NCI-H1436 treated with DMSO at 0.1 percent for 48 hours (cell line): ENCODE results near the gene PRRT4.

Experiments used
- DNase-seq: peaks from one replicate; lab custom pipeline; 2025; lab: John Stamatoyannopoulos, UW

PRRT4 gene

GRCh38 chr7:128361411-128362379 is at the start of gene PRRT4:
PRRT4 (minus strand) TSS chr7:128361690.
- no peak for DNase-seq

GRCh38 chr7:128410451-128410753 is 48.9 kb upstream of the PRRT4 start:
- no peak for DNase-seq

- DNase-seq, result no peak
Observed at GRCh38 chr7:128409596-128410450, 48.3 kb upstream of the PRRT4 start, which contains the start of gene IMPDH1. IMPDH1 (minus strand) TSS chr7:128409982; CDS start chr7:128409901, 81 bp downstream.

GRCh38 chr7:128408709-128409595 is 47.5 kb upstream of the PRRT4 start:
- no peak for DNase-seq

GRCh38 chr7:128407751-128408708 is 46.5 kb upstream of the PRRT4 start:
- no peak for DNase-seq

GRCh38 chr7:128407233-128407589 is 45.7 kb upstream of the PRRT4 start:
- DNase-seq, result no peak

- DNase-seq, result no peak
Observed at GRCh38 chr7:128406314-128407232, 45.1 kb upstream of the PRRT4 start.

- DNase-seq, result no peak
Observed at GRCh38 chr7:128405471-128406313, 44.2 kb upstream of the PRRT4 start.

- no peak for DNase-seq
Observed at GRCh38 chr7:128404886-128405470, 43.5 kb upstream of the PRRT4 start.

GRCh38 chr7:128404143-128404681 is 42.7 kb upstream of the PRRT4 start:
- DNase-seq, result no peak

- DNase-seq, result no peak
Observed at GRCh38 chr7:128403676-128404075, 42.2 kb upstream of the PRRT4 start.

GRCh38 chr7:128402356-128402755 is 40.9 kb upstream of the PRRT4 start:
- no peak for DNase-seq

GRCh38 chr7:128400566-128400965 is 39.1 kb upstream of the PRRT4 start:
- DNase-seq, result no peak

- no peak for DNase-seq
Observed at GRCh38 chr7:128399991-128400390, 38.5 kb upstream of the PRRT4 start.

- no peak for DNase-seq
Observed at GRCh38 chr7:128398841-128399135, 37.3 kb upstream of the PRRT4 start.

- no peak for DNase-seq
Observed at GRCh38 chr7:128398016-128398840, 36.7 kb upstream of the PRRT4 start.

GRCh38 chr7:128396357-128396756 is 34.9 kb upstream of the PRRT4 start:
- DNase-seq, result no peak
